Measurements from ENCODE around the gene CACTIN. TPM values are rescaled to one million over a fixed set of nuclear protein-coding genes. Genes with fewer than 3 reads are reported as not detected.
A peak's percentile ranks its signal among the peaks of the same experiment; 100 is the strongest.

Gene CACTIN
- total RNA-seq (2014; rRNA removed; shearing (Covaris generic)) = 44.0 and 46.4 TPM in 2 replicates

GRCh38 chr19:3626473-3627350 lies at the start of gene CACTIN:
TSS of gene CACTIN (minus strand) at chr19:3626790. CDS start at chr19:3626762, 28 bp downstream.
- Histone ChIP-seq H3K36me3 (replicated peaks; ENCODE audit: control insufficient read depth, insufficient read depth, low read length) (0 out of 2 replicates have a peak, but pooled peaks cover 3% of the 10 kb centered on the region), H3K4me3 (ENCODE audit: insufficient read depth, low read depth, low read length) (peak within 1 kb of the TSS; percentile 94), H3K27me3 (ENCODE audit: control insufficient read depth, insufficient read depth, low read length) (no peaks in the 10 kb centered on the region)
- DNase-seq = peak; percentile 100

- Histone ChIP-seq H3K27me3 (ENCODE audit: control insufficient read depth, insufficient read depth, low read length) (no peaks in the 10 kb centered on the region), H3K36me3 (replicated peaks; ENCODE audit: control insufficient read depth, insufficient read depth, low read length) (no peaks in the 10 kb centered on the region), H3K4me3 (ENCODE audit: insufficient read depth, low read depth, low read length) (no peak overlapping the region)
- DNase-seq = no peak
These were observed 48.4 kb upstream of the CACTIN start for GRCh38 chr19:3674784-3675543.

- H3K36me3 ChIP-seq (replicated peaks; ENCODE audit: control insufficient read depth, insufficient read depth, low read length) = no peaks in the 10 kb centered on the region
- H3K4me3 ChIP-seq (ENCODE audit: insufficient read depth, low read depth, low read length) = no peak overlapping the region
- no peaks in the 10 kb centered on the region for H3K27me3 ChIP-seq (ENCODE audit: control insufficient read depth, insufficient read depth, low read length)
- no peak for DNase-seq
These were observed 47.2 kb upstream of the CACTIN start for GRCh38 chr19:3673506-3674439.

GRCh38 chr19:3672993-3673392 lies 46.4 kb upstream of the CACTIN start:
- peak; percentile 85 for DNase-seq
- Histone ChIP-seq H3K27me3 (ENCODE audit: control insufficient read depth, insufficient read depth, low read length) (no peaks in the 10 kb centered on the region), H3K36me3 (replicated peaks; ENCODE audit: control insufficient read depth, insufficient read depth, low read length) (no peaks in the 10 kb centered on the region), H3K4me3 (ENCODE audit: insufficient read depth, low read depth, low read length) (no peak overlapping the region)

GRCh38 chr19:3672575-3672948 lies 46.0 kb upstream of the CACTIN start:
- Histone ChIP-seq H3K4me3 (ENCODE audit: insufficient read depth, low read depth, low read length) (no peak overlapping the region), H3K27me3 (ENCODE audit: control insufficient read depth, insufficient read depth, low read length) (no peaks in the 10 kb centered on the region), H3K36me3 (replicated peaks; ENCODE audit: control insufficient read depth, insufficient read depth, low read length) (no peaks in the 10 kb centered on the region)
- DNase-seq = no peak

- H3K36me3 ChIP-seq (replicated peaks; ENCODE audit: control insufficient read depth, insufficient read depth, low read length) = no peaks in the 10 kb centered on the region
- DNase-seq = peak; percentile 82
- H3K4me3 ChIP-seq (ENCODE audit: insufficient read depth, low read depth, low read length) = no peak overlapping the region
- no peaks in the 10 kb centered on the region for H3K27me3 ChIP-seq (ENCODE audit: control insufficient read depth, insufficient read depth, low read length)
These were observed 45.3 kb upstream of the CACTIN start for GRCh38 chr19:3671680-3672574.

- peak; percentile 81 for DNase-seq
- Histone ChIP-seq H3K36me3 (replicated peaks; ENCODE audit: control insufficient read depth, insufficient read depth, low read length) (0 out of 2 replicates have a peak, but pooled peaks cover 1% of the 10 kb centered on the region), H3K4me3 (ENCODE audit: insufficient read depth, low read depth, low read length) (no peak overlapping the region), H3K27me3 (ENCODE audit: control insufficient read depth, insufficient read depth, low read length) (no peaks in the 10 kb centered on the region)
These were observed 44.4 kb upstream of the CACTIN start for GRCh38 chr19:3670796-3671679.

- Histone ChIP-seq H3K4me3 (ENCODE audit: insufficient read depth, low read depth, low read length) (no peak overlapping the region), H3K27me3 (ENCODE audit: control insufficient read depth, insufficient read depth, low read length) (no peaks in the 10 kb centered on the region), H3K36me3 (replicated peaks; ENCODE audit: control insufficient read depth, insufficient read depth, low read length) (0 out of 2 replicates have a peak, but pooled peaks cover 1% of the 10 kb centered on the region)
- peak; percentile 82 for DNase-seq
These were observed 43.6 kb upstream of the CACTIN start for GRCh38 chr19:3669947-3670795.

GRCh38 chr19:3669082-3669946 lies 42.7 kb upstream of the CACTIN start:
- Histone ChIP-seq H3K4me3 (ENCODE audit: insufficient read depth, low read depth, low read length) (no peak overlapping the region), H3K36me3 (replicated peaks; ENCODE audit: control insufficient read depth, insufficient read depth, low read length) (0 out of 2 replicates have a peak, but pooled peaks cover 1% of the 10 kb centered on the region), H3K27me3 (ENCODE audit: control insufficient read depth, insufficient read depth, low read length) (no peaks in the 10 kb centered on the region)
- no peak for DNase-seq

GRCh38 chr19:3668331-3669081 lies 41.9 kb upstream of the CACTIN start:
- H3K4me3 ChIP-seq (ENCODE audit: insufficient read depth, low read depth, low read length) = no peak overlapping the region
- no peaks in the 10 kb centered on the region for H3K27me3 ChIP-seq (ENCODE audit: control insufficient read depth, insufficient read depth, low read length)
- peaks cover 6% of the 10 kb centered on the region for H3K36me3 ChIP-seq (replicated peaks; ENCODE audit: control insufficient read depth, insufficient read depth, low read length)
- no peak for DNase-seq

GRCh38 chr19:3667766-3668165 lies 41.2 kb upstream of the CACTIN start:
- no peak for DNase-seq
- Histone ChIP-seq H3K4me3 (ENCODE audit: insufficient read depth, low read depth, low read length) (no peak overlapping the region), H3K27me3 (ENCODE audit: control insufficient read depth, insufficient read depth, low read length) (no peaks in the 10 kb centered on the region), H3K36me3 (replicated peaks; ENCODE audit: control insufficient read depth, insufficient read depth, low read length) (peaks cover 7% of the 10 kb centered on the region)

All from H7 (cell line).